22Rv1 (cell line): ENCODE measurements around the gene RAB3C.

ENCODE experiments used
- CTCF ChIP-seq: fragments of 450-650 bp; IDR thresholded peaks from 2 replicates; pipeline ENCODE4 v1.5.1; 2017; ENCODE audit warnings: mild to moderate bottlenecking
- ZFX ChIP-seq: fragments of 450-650 bp; IDR thresholded peaks from 2 replicates; pipeline ENCODE4 v1.6.1; 2017; ENCODE audit warnings: antibody characterized with exemption, borderline replicate concordance

DNA sequence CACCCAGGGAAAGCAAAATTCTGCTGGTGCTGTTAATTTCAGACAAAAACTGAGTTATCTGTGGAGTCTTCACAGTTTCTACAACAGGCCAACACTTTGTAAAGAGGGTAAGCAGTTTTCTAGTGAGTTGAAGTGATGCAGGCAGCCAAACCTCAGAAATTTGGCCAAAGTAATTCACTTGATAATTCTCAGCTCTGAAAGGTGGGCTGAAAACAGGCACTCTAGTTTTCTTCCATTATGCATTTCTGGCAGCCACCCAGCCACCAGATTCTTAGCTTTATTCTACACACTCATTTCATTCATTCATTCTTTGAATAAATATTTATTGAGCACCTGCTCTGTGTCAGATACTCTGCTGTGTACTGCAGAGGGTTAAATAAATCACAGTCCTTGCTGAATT, 184.2 kb downstream of the RAB3C start:
- TF ChIP-seq CTCF: no peak
- no peak for TF ChIP-seq ZFX
